CD4-positive, alpha-beta memory T cell (primary cell): ENCODE results near the gene PXDN. TPM values are rescaled to one million over a fixed set of nuclear protein-coding genes. Genes with fewer than 3 reads are reported as not detected.

ENCODE experiments used
- CTCF ChIA-PET: fragments of 350-600 bp; sonication (Branson Sonifier 250); formaldehyde crosslinking; loops from one replicate; lab custom pipeline; 2021; ENCODE audit warnings: inconsistent platforms; ENCODE audit not compliant: partially characterized antibody; lab: Charles Lee
- POLR2A ChIA-PET: fragments of 350-600 bp; sonication (Branson Sonifier 250); formaldehyde crosslinking; loops from one replicate; lab custom pipeline; 2021; ENCODE audit not compliant: partially characterized antibody; lab: Charles Lee
- DNase-seq, 5 donors: peaks; one replicate each; pipeline versions ENCODE4 v3.0.0 to v3.0.0-alpha.2; 2020 to 2022; ENCODE audit warnings: mixed read lengths in 1 of 5
- H3K27ac ChIP-seq: one replicate; pipeline ENCODE4 v1.7.0; 2013; ENCODE audit warnings: low read depth, low read length
- H3K27me3 ChIP-seq: 2 replicates; pipeline ENCODE4 v1.7.0; 2013; ENCODE audit warnings: mild to moderate bottlenecking, low read length, moderate library complexity; ENCODE audit not compliant: insufficient read depth
- H3K36me3 ChIP-seq: 2 replicates; pipeline ENCODE4 v1.7.0; 2013; ENCODE audit warnings: mild to moderate bottlenecking, low read length, moderate library complexity; ENCODE audit not compliant: insufficient read depth
- H3K4me1 ChIP-seq: 2 replicates; pipeline ENCODE4 v1.7.0; 2013; ENCODE audit warnings: mild to moderate bottlenecking, low read length, moderate library complexity; ENCODE audit not compliant: insufficient read depth
- H3K4me3 ChIP-seq, 2 donors: one replicate each; pipeline ENCODE4 v1.7.0; 2013; ENCODE audit warnings: low read length in 2 of 2, mild to moderate bottlenecking in 1 of 2
- H3K9me3 ChIP-seq, 2 donors: one replicate each; pipeline ENCODE4 v1.7.0; 2013; ENCODE audit warnings: low read length in 2 of 2, control low read depth in 1 of 2; ENCODE audit not compliant: control insufficient read depth in 1 of 2
- H3K27ac Mint-ChIP-seq, 7 donors: one replicate each; pipeline ENCODE4 v1.8.0; 2020 to 2021; ENCODE audit warnings: mixed read lengths in 7 of 7, mild to moderate bottlenecking in 6 of 7, inconsistent platforms in 3 of 7, moderate library complexity in 3 of 7
- H3K27me3 Mint-ChIP-seq, 2 donors: one replicate each; pipeline ENCODE4 v1.8.0; 2020 to 2021; ENCODE audit warnings: mixed read lengths in 2 of 2
- H3K36me3 Mint-ChIP-seq, 2 donors: one replicate each; pipeline ENCODE4 v1.8.0; 2020 to 2021; ENCODE audit warnings: mixed read lengths in 2 of 2, inconsistent platforms in 1 of 2, mild to moderate bottlenecking in 1 of 2
- H3K4me1 Mint-ChIP-seq, 4 donors: one replicate each; pipeline ENCODE4 v1.8.0; 2020 to 2021; ENCODE audit warnings: mixed read lengths in 4 of 4, mild to moderate bottlenecking in 1 of 4
- H3K4me3 Mint-ChIP-seq, 8 donors: one replicate each; pipeline ENCODE4 v1.8.0; 2020 to 2021; ENCODE audit warnings: mixed read lengths in 8 of 8, mild to moderate bottlenecking in 7 of 8, moderate library complexity in 6 of 8, inconsistent platforms in 3 of 8
- H3K9me3 Mint-ChIP-seq, 8 donors: one replicate each; pipeline ENCODE4 v1.8.0; 2020 to 2021; ENCODE audit warnings: mixed read lengths in 8 of 8, mild to moderate bottlenecking in 5 of 8, inconsistent platforms in 3 of 8, moderate library complexity in 1 of 8
- intact Hi-C: fragments of 100-400 bp; cut with micrococcal nuclease; formaldehyde crosslinking; loops from one replicate; pipeline ENCODE4 v1.15.1; 2023
- polyA plus RNA-seq, 2 donors: library from polyadenylated mRNA; unstranded; fragments of 300-500 nt; fragmentation: Illumina TruSeq; gene quantifications; one replicate each; pipeline ENCODE4 v1.2.3, GENCODE V29; 2021
- total RNA-seq, 2 experiments: library from RNA; stranded (reverse); gene quantifications; one replicate each; pipeline ENCODE4 v1.2.3, GENCODE V29; 2021

PXDN gene
- total and polyA plus RNA-seq, 4 experiments from 2014 or later: 0.79 TPM; not detected in 3

- CTCF ChIA-PET: no interaction called here
- H3K27ac ChIP-seq: no peak overlapping the region
- peaks cover 2 to 3% of the 10 kb centered on the region in 2 donors for H3K27me3 Mint-ChIP-seq
- no peaks in the 10 kb centered on the region for H3K9me3 ChIP-seq
- peaks cover 0 to 3% (median 0%) of the 10 kb centered on the region in 4 donors for H3K4me1 Mint-ChIP-seq
- no peak overlapping the region for H3K27ac Mint-ChIP-seq
- H3K27me3 ChIP-seq: no peaks in the 10 kb centered on the region
- H3K4me3 Mint-ChIP-seq: no peak overlapping the region
- intact Hi-C loops: no loop called here
- POLR2A ChIA-PET: no interaction called here
- H3K4me1 ChIP-seq: no peaks in the 10 kb centered on the region
- no peaks in the 10 kb centered on the region for H3K36me3 Mint-ChIP-seq
- DNase-seq: no peak
- no peak overlapping the region for H3K4me3 ChIP-seq
- peaks cover 0 to 8% (median 0%) of the 10 kb centered on the region in 8 donors for H3K9me3 Mint-ChIP-seq
- no peaks in the 10 kb centered on the region for H3K36me3 ChIP-seq
Measured at GRCh38 chr2:1715184-1716013, 28.9 kb downstream of the PXDN start.

DNA sequence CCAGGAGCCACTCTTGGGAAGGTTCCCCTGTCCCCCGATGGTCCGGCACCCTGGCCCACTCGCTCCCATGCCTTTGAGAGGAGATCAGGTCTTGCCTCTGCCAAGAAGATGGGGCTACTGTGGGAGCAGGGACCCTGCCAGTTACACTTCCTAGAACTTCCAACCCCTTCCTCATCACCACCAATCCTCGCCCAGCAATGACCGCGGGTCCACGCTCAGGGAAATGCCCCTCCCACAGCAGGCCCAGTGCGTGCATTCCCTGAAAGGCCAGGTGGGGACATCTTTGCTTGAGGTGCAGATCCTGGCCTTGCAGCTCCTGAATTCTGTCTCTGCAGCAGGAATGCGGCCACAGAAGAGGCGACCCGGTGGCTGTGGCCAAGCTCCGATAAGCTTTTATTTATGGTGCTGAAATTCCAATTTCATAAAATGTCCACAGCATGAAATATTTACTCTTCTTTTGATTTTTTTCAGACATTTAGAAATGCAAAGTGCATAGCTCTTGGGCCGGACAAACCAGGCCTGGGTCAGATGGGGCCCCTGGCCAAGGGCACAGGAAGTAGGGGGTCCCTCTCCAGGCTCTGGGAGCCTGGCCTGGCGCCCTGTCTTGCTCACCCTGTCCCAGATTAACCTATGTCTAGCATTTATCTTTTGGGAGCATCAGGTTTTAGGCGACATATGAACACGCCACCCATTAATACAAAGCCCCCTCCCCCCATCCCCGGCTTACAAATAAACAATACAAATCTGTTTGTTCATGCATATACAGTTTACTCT is 29.8 kb downstream of the PXDN start:
- H3K9me3 ChIP-seq: no peaks in the 10 kb centered on the region
- Mint-ChIP-seq H3K4me3 (no peak overlapping the region), H3K27ac (peak overlapping the region in 1 of 7 donors; percentile 2), H3K27me3 (peaks cover 2 to 3% of the 10 kb centered on the region in 2 donors), H3K4me1 (peaks cover 0 to 3% (median 0%) of the 10 kb centered on the region in 4 donors), H3K36me3 (no peaks in the 10 kb centered on the region), H3K9me3 (peaks cover 0 to 8% (median 0%) of the 10 kb centered on the region in 8 donors)
- DNase-seq: no peak
- H3K4me1 ChIP-seq: no peaks in the 10 kb centered on the region
- intact Hi-C loops: no loop called here
- H3K27ac ChIP-seq: no peak overlapping the region
- POLR2A ChIA-PET: no interaction called here
- H3K36me3 ChIP-seq: no peaks in the 10 kb centered on the region
- CTCF ChIA-PET: no interaction called here
- H3K27me3 ChIP-seq: no peaks in the 10 kb centered on the region
- H3K4me3 ChIP-seq: no peak overlapping the region

GRCh38 chr2:1713839-1714236 is 30.5 kb downstream of the PXDN start:
- Mint-ChIP-seq H3K27ac (no peak overlapping the region), H3K36me3 (no peaks in the 10 kb centered on the region), H3K4me3 (no peak overlapping the region), H3K9me3 (peaks cover 0 to 8% (median 0%) of the 10 kb centered on the region in 8 donors), H3K27me3 (peaks cover 2 to 3% of the 10 kb centered on the region in 2 donors), H3K4me1 (peaks cover 0 to 3% (median 0%) of the 10 kb centered on the region in 4 donors)
- ChIA-PET CTCF (no interaction called here), POLR2A (no interaction called here)
- H3K4me3 ChIP-seq: no peak overlapping the region
- no peak for DNase-seq
- intact Hi-C loops: no loop called here
- H3K9me3 ChIP-seq: no peaks in the 10 kb centered on the region
- H3K36me3 ChIP-seq: no peaks in the 10 kb centered on the region
- H3K27ac ChIP-seq: no peak overlapping the region
- no peaks in the 10 kb centered on the region for H3K27me3 ChIP-seq
- H3K4me1 ChIP-seq: no peaks in the 10 kb centered on the region

DNA sequence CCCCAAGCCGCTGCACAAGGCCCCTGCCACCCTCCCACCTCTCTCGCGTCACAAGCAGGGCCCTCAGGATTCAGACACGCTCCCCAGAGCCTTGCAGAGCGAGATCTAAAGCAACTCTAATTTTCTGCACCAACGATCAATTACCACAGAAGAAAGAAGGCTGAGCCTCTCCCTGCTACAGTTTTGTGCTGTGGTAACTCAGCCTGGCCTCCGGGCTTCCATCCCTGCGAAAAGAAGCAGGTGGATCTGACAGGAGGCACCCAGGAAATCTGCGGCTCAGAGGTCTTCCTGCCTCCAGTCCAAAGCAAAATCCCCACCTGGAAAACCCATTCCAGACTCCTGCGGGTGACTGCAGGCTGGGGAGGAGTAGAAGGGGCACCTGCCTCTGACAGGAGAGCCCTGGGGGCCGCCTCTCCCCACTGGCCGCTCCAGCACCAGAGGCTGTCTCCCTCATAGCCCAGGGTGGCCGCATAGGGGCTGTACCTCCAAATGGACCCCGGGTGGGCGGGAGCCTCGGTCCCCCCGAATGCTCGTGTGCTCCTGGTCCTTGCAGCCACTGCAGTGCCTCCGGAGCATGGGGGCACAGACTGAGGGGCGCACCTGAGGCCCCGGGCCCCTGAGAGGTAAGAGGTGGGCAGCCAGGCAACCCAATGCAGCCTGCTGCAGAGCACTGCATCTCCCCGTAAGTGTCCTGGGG is 31.0 kb downstream of the PXDN start:
- no peak overlapping the region for H3K4me3 ChIP-seq
- intact Hi-C loops: no loop called here
- Mint-ChIP-seq H3K36me3 (no peaks in the 10 kb centered on the region), H3K4me3 (no peak overlapping the region), H3K9me3 (peaks cover 0 to 8% (median 0%) of the 10 kb centered on the region in 8 donors), H3K4me1 (peaks cover 0 to 3% (median 0%) of the 10 kb centered on the region in 4 donors), H3K27ac (no peak overlapping the region), H3K27me3 (peaks cover 2 to 3% of the 10 kb centered on the region in 2 donors)
- H3K36me3 ChIP-seq: no peaks in the 10 kb centered on the region
- no peaks in the 10 kb centered on the region for H3K9me3 ChIP-seq
- CTCF ChIA-PET: no interaction called here
- H3K4me1 ChIP-seq: no peaks in the 10 kb centered on the region
- DNase-seq: no peak
- H3K27me3 ChIP-seq: no peaks in the 10 kb centered on the region
- no peak overlapping the region for H3K27ac ChIP-seq
- POLR2A ChIA-PET: no interaction called here

DNA sequence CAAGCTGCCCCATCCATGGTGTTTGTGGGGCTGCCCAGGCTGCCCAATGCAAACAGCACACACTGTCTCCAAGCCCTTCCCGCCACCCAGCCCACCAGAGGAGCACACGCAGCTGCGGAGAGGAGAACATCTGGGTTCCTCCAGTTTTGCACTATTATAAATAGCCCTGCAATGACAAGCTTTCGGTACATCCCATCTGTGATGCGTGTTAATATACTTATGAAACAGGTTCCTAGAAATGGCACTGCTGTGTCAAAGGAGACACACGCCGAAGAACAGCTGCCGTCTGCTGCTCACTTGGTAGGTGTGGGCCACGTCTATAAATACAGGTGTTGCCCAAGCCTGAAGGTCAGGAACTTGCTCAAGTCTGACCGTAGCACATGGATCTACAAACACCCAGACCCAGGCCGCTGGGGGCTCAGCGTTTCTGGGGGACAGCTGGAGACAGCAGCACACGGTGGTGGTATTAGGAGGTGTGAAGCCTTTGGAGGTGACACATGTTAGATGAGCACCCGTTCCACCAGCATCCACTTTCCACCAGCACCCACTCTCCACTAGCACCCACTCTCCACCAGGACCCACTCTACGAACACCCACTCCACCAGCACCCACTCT is 34.3 kb downstream of the PXDN start:
- no peaks in the 10 kb centered on the region for H3K9me3 ChIP-seq
- POLR2A ChIA-PET: no interaction called here
- intact Hi-C loops: no loop called here
- no peak overlapping the region for H3K4me3 Mint-ChIP-seq
- peaks cover 0 to 2% (median 0%) of the 10 kb centered on the region in 8 donors for H3K9me3 Mint-ChIP-seq
- no peaks in the 10 kb centered on the region for H3K36me3 ChIP-seq
- H3K27ac Mint-ChIP-seq: no peak overlapping the region
- no peak overlapping the region for H3K4me3 ChIP-seq
- H3K4me1 ChIP-seq: no peaks in the 10 kb centered on the region
- no peak for DNase-seq
- H3K4me1 Mint-ChIP-seq: peaks cover 0 to 5% (median 3%) of the 10 kb centered on the region in 4 donors
- no peak overlapping the region for H3K27ac ChIP-seq
- CTCF ChIA-PET: no interaction called here
- H3K27me3 Mint-ChIP-seq: peaks cover 2 to 3% of the 10 kb centered on the region in 2 donors
- no peaks in the 10 kb centered on the region for H3K27me3 ChIP-seq
- H3K36me3 Mint-ChIP-seq: no peaks in the 10 kb centered on the region

- H3K4me1 Mint-ChIP-seq: peaks cover 0 to 5% (median 3%) of the 10 kb centered on the region in 4 donors
- no peaks in the 10 kb centered on the region for H3K9me3 ChIP-seq
- H3K27me3 ChIP-seq: no peaks in the 10 kb centered on the region
- H3K4me1 ChIP-seq: no peaks in the 10 kb centered on the region
- no peak overlapping the region for H3K27ac Mint-ChIP-seq
- intact Hi-C loops: no loop called here
- H3K27me3 Mint-ChIP-seq: peaks cover 2 to 3% of the 10 kb centered on the region in 2 donors
- no peaks in the 10 kb centered on the region for H3K36me3 Mint-ChIP-seq
- H3K36me3 ChIP-seq: no peaks in the 10 kb centered on the region
- no peak overlapping the region for H3K4me3 Mint-ChIP-seq
- H3K27ac ChIP-seq: no peak overlapping the region
- H3K4me3 ChIP-seq: no peak overlapping the region
- ChIA-PET CTCF (no interaction called here), POLR2A (no interaction called here)
- no peak for DNase-seq
- peaks cover 0 to 2% (median 0%) of the 10 kb centered on the region in 8 donors for H3K9me3 Mint-ChIP-seq
Measured at GRCh38 chr2:1709335-1709605, 35.0 kb downstream of the PXDN start.
